Stimulated activated CD4-positive, alpha-beta T cell treated with anti-CD3 and anti-CD28 coated beads, Interleukin-15, amount 100 ng/mL, for 1 hour (primary cell): ENCODE results near the gene PRKRIP1.
A peak's percentile ranks its signal among the peaks of the same experiment; 100 is the strongest.
"Not testable (repeated sequence)": the region's sequence is repeated elsewhere in the genome, so short reads cannot be mapped to it uniquely, and the experiment has no call there.

ENCODE experiments used
- DNase-seq, 2 donors: peaks; one replicate each; pipeline ENCODE4 v3.0.0-alpha.2; 2020; ENCODE audit warnings: low read depth in 1 of 2, low spot score in 1 of 2

PRKRIP1 gene

DNA sequence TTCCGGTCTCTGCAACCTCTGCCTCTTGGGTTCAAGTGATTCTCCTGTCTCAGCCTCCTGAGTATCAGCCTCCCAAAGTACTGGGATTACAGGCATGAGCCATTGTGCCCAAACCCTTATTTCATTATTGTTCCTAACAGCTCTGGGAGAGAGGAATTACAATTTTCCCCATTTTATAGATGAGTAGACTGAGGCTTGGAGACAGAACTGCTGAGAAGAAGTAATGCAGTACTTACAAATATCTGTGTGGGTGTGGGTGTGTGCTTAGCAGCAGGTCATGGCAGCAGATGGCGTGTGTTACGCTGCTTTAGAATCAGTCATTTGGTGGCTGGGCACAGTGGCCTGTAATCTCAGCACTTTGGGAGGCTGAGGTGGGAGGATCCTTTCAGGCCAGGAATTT is 7.4 kb downstream of the PRKRIP1 start:
- DNase-seq: no peak

GRCh38 chr7:102404005-102404861 is 8.1 kb downstream of the PRKRIP1 start:
- DNase-seq: peak in 1 of 2 donors; percentile 10

DNA sequence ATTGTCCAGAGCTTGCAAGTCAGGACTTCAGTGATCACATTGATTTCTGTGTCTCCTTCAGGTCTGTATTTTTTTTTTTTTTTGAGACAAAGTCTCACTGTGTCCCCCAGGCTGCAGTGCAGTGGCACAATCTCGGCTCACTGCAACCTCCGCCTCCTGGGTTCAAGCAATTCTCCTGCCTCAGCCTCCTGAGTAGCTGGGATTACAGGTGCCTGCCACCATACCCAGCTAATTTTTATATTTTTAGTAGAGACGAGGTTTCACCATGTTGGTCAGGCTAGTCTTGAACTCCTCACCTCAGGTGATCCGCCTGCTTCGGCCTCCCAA is 8.7 kb downstream of the PRKRIP1 start:
- DNase-seq: not testable (repeated sequence)

DNA sequence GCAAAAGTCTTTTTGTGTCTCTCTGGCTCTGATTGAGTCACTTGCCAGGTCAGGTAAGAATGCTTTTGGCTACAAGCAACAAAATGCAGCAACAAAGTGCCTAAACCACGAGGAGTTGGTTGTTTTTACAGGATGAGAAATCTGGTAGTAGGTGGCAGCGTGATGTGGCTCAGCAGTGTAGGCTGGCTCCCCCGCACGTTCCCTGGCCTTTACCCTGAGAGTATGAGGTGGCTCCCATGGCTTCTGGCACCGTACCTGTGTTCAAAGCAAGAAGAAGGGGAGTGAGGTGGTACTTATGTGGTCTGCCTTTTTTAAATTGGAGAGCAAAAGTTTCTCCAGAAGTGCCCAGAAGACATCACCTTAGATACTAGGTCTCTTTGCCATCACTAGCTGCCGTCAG is 11.7 kb downstream of the PRKRIP1 start:
- no peak for DNase-seq

- DNase-seq: not testable (repeated sequence)
Measured at GRCh38 chr7:102408530-102408929, 12.4 kb downstream of the PRKRIP1 start.

GRCh38 chr7:102409340-102409739 is 13.2 kb downstream of the PRKRIP1 start:
- DNase-seq: no peak

GRCh38 chr7:102410123-102410522 is 14.0 kb downstream of the PRKRIP1 start:
- DNase-seq: no peak

- DNase-seq: no peak
Measured at GRCh38 chr7:102410918-102411317, 14.8 kb downstream of the PRKRIP1 start.

DNA sequence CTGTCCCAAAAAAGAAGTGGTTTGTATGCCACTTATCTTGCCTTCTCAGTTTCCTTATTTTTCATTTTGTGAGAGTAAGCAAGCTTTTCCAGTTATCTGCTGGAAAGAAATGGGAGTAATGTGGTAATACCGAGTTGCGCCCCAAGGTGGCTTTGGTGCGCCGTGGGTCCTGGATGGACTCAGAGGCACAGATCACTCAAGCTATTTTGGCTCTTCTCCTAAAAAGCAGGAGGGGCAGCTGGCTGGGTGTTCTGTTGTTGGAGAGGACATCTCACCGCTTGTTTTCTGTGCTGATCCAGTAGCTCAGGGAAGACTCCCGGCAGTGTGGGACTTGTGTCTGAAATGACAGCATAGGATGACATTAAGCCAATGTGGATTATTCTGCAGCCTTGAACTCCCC is 16.4 kb downstream of the PRKRIP1 start:
- no peak for DNase-seq

GRCh38 chr7:102413091-102413490 is 16.9 kb downstream of the PRKRIP1 start:
- DNase-seq: no peak

DNA sequence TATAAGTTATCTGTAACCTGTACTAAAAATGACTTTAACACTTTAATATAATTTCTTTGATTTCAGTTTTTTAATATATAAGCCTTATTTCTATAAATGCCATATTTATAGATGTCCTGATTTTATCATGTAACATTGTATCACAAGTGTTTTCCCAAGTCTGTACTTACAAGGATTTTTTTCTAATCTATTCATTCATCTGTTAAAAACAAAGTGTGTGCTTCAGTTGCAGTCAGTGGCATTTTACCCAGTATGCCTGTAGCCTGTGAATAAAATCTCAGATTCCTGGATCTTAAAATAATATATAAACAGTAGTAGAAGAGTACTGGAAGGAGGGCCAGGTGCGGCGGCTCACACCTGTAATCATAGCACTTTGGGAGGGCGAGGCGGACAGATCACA is 17.4 kb downstream of the PRKRIP1 start:
- no peak for DNase-seq

DNA sequence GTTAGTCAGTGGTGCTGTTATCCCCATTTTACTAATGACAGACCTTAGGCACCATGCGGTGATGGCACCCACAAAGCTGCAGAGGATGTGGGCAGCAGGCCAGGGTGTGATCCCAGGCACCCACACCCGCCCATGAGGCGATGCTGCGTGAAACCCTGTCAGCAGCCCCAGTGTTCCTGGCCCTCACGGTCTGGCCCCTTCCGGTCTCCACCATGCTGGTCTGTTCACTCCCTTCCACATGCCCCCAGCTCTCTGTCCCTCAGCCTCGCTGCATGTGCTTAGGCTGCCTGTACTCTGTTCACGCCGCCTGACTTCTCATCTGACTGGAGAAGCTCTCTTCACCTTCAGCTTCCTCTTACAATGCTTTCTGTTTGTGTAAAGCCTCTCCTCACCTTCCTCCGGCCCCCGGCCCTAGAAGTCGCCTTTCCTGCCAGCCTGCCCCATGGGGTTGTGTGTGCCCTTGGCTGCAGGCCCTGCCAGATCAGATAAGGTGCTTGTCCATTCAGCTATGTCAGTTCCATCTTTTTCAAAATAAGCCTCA is 19.6 kb downstream of the PRKRIP1 start:
- DNase-seq: peak; percentile 24 to 26

DNA sequence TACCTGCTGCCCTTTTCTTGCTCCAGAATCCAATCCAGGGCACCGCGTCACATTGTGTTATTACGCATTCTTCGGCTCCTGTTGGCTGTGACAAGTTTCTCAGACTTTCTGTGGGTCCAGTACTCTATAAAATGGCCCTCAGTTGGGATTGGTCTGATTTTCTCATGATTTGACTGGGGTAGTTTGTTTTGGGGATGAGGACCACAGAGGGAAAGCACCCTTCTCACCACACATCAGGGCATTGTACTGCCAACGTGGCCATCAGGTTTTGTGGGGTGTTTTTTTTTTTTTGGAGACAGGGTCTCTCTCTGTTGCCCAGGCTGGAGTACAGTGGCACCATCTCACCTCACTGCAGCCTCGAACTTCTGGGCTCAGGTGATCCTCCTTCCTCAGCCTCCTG is 20.2 kb downstream of the PRKRIP1 start:
- no peak for DNase-seq

DNA sequence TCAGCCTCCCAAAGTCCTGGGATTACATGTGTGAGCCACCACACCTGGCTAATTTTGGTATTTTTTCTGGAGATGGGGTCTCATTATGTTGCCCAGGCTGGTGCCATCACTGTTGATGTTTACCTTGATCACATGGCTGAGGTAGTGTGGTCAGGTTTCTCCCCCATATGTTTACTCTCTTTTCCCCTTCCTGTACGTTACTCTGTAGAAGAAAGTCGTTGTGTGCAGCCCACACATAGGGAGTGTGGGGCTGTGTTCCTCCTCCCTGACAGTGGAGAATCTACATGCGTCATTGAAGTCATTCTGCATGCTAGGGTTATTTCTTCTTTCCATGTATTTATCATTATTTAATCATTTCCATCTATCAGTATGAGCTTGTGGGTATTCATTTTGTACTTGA is 20.9 kb downstream of the PRKRIP1 start:
- DNase-seq: no peak

GRCh38 chr7:102418592-102418991 is 22.4 kb downstream of the PRKRIP1 start:
- DNase-seq: no peak

DNA sequence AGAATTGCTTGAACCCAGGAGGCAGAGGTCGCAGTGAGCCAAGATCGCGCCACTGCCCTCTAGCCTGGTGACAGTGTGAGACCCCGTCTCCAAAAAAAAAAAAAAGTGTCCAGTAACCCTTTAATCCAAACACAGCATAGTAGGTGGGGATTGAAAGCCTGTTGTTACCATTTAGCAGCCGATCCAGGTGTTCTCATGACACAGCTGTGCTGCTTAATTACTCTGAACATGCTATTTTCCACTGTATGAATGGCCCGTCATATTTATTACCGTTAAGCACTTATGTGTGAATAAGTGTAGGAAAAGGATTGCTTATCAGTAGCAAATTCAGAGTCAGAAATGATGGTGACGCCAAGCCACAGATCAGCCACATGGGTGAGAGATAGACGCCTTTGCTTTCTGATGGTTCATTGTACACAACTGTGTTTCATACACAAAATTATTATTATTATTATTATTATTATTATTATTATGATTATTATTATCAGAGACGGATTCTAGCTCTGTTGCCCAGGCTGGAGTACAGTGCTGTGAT is 25.6 kb downstream of the PRKRIP1 start:
- DNase-seq: no peak

GRCh38 chr7:102424129-102424551 is 28.0 kb downstream of the PRKRIP1 start:
- no peak for DNase-seq

GRCh38 chr7:102424787-102425218 is 28.6 kb downstream of the PRKRIP1 start:
- no peak for DNase-seq

DNA sequence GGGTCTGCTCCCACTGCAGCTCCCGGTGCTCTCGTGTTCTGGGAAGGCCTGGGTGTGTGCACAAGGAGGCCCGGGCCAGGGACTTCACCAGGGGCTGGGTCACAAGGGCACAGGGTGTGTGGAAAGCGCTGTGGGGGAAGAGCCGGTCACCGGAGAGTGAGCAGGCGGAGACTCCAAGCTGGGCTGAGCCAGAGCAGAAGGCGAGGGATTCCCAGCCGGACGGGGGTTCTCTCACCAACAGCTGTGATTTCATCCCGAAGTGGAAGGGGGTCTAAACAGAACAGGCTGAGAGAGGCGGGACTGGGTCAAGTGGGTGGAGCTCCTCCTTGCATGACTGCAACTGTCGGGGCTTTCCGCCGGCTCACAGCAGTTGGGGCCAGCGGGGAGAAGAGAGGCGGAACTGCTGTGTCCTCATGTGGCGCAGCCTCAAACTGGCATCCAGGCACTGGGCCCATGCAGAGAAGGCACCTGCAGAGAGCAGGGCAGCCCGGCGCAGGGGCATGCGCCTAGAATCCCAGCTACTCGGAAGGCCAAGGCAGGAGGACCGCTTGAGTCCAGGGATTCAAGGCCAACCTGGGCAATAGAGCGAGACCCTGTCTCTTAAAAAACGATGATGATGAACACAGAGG is 29.6 kb downstream of the PRKRIP1 start:
- peak; percentile 64 to 70 for DNase-seq

DNA sequence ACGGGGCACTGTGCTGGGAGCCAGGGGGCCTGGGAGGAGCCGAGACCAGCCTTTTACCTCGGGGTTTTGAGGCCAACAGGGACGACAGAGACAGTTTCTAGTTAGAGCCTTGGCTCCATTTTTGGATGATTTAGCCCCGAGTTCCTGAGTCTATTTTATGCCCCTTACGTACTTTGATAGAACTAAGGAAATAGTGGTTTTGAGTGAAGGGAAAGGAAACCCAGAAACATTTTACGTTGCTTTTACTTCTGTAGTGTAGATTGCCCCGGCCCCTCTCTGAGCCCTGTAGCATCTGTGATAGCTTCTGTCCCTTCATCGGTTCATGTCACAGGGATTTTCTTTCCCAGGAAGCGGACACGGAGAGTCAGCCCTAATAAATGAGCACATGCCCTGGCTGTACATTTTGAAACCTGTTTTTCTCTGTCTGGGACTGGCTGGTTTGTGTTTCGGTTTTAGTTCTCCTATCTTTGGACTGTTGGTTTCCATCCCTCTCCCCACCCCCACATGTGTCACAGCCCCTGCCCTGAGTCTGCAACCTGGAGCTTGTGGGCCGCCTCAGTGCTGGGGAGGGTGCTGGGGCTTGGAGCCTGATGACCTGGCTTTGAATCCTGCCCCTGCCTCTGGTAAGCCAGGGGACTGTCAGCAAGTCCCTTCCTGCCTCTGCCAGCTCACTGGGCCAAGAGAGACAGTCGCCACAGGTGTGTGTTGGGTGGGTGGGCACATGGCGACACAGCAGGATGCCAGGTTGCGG is 30.3 kb downstream of the PRKRIP1 start:
- peak; percentile 17 to 53 for DNase-seq

DNA sequence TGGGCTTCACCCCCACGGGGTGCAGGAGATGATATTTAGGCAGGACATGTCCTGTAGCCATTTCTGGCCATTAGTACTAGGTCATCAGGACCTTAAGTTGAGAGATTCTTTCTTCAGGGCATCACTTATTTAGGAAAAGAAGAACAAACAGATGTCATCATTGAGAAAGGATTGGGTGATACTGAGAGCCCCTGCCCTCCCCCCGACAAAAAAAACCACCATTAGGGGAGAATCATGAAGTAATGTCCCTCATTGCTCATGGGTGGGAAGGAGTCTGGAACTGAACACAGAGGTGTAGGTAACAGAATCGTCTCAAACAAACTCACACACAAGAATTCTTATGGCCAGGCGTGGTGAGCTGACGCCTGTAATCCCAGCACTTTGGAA is 30.8 kb downstream of the PRKRIP1 start:
- no peak for DNase-seq
